ENCODE data around the gene HIGD1B.

The HIGD1B gene

GRCh38 chr17:44864831-44865230, 17.1 kb downstream of the HIGD1B start:
- H3K4me1 ChIP-seq (ENCODE audit: control insufficient read depth, insufficient read depth, low read length) = no peaks in the 10 kb centered on the region
- no peak for TF ChIP-seq ZNF354C (tag by site-specific recombination; IDR thresholded peaks at IDR 0.05; ENCODE audit: borderline replicate concordance, low read depth)
- no peak for TF ChIP-seq MZF1 (tag by site-specific recombination; IDR thresholded peaks at IDR 0.05; ENCODE audit: borderline replicate concordance)
- no peak for TF ChIP-seq ZNF561 (tag by site-specific recombination; IDR thresholded peaks at IDR 0.05; ENCODE audit: borderline replicate concordance)
- TF ChIP-seq ZNF175 (tag by site-specific recombination; IDR thresholded peaks at IDR 0.05) = no peak
- TF ChIP-seq CTCF (tag by site-specific recombination; IDR thresholded peaks at IDR 0.05) = no peak
- no peak for TF ChIP-seq ZNF324 (tag by site-specific recombination; IDR thresholded peaks at IDR 0.05)
- TF ChIP-seq OSR2 (tag by site-specific recombination; IDR thresholded peaks at IDR 0.05) = no peak
- POLR2A ChIA-PET = interaction anchor here (0.7 kb wide), 1 partner anchor 89 kb away, joined by 3 read pairs; no protein-coding TSS in a partner anchor
- H3K36me3 ChIP-seq (ENCODE audit: control insufficient read depth in 2 of 2, insufficient read depth in 1 of 2, low read length in 2 of 2) = peaks cover 74 to 94% of the 10 kb centered on the region in 2 experiments
- H3K4me3 ChIP-seq (ENCODE audit: low read depth, low read length) = no peak overlapping the region
- H3K9me3 ChIP-seq (ENCODE audit: control insufficient read depth, insufficient read depth, low read depth, low read length) = no peaks in the 10 kb centered on the region
- H3K27ac ChIP-seq (ENCODE audit: extremely low read depth, low read depth, low read length) = no peak overlapping the region
- CTCF ChIA-PET = interaction anchor here (0.6 to 15.4 kb wide), 37 partner anchors 8 to 459 kb away, joined by 3 to 461 read pairs (median 5); partner anchors contain the start of gene GJC1

- Histone ChIP-seq H3K27ac (ENCODE audit: extremely low read depth, low read depth, low read length) (no peak overlapping the region), H3K4me1 (ENCODE audit: control insufficient read depth, insufficient read depth, low read length) (no peaks in the 10 kb centered on the region), H3K9me3 (ENCODE audit: control insufficient read depth, insufficient read depth, low read depth, low read length) (no peaks in the 10 kb centered on the region), H3K36me3 (ENCODE audit: control insufficient read depth in 2 of 2, insufficient read depth in 1 of 2, low read length in 2 of 2) (peaks cover 72 to 94% of the 10 kb centered on the region in 2 experiments), H3K4me3 (ENCODE audit: low read depth, low read length) (no peak overlapping the region)
- CTCF ChIA-PET = interaction anchor here (0.6 to 15.4 kb wide), 38 partner anchors 8 to 460 kb away, joined by 3 to 461 read pairs (median 5); partner anchors contain the start of gene GJC1
- POLR2A ChIA-PET = interaction anchor here (0.7 to 1.0 kb wide), 2 partner anchors 89 to 90 kb away, joined by 3 read pairs; no protein-coding TSS in a partner anchor
- TF ChIP-seq OVOL3 (tag by site-specific recombination; IDR thresholded peaks at IDR 0.05) (no peak), ZNF521 (tag by site-specific recombination; IDR thresholded peaks at IDR 0.05) (no peak), EGR2 (tag by site-specific recombination; IDR thresholded peaks at IDR 0.05; ENCODE audit: low read depth) (0 out of 2 replicates have a peak, but pooled peaks have one; percentile 8), ZNF654 (tag by site-specific recombination; IDR thresholded peaks at IDR 0.05; ENCODE audit: low read depth) (peak; percentile 54), PRDM10 (tag by site-specific recombination; IDR thresholded peaks at IDR 0.05) (peak; percentile 24; the same call in 1 of the 2 replicates), ZNF658 (tag by site-specific recombination; IDR thresholded peaks at IDR 0.05) (no peak), ZNF488 (tag by site-specific recombination; IDR thresholded peaks at IDR 0.05) (no peak), ZNF341 (tag by site-specific recombination; IDR thresholded peaks at IDR 0.05; ENCODE audit: low read depth) (no peak), ZFHX2 (tag by site-specific recombination; conservative IDR thresholded peaks at IDR 0.05) (peak; percentile 51), ZNF660 (tag by site-specific recombination; IDR thresholded peaks at IDR 0.05) (peak; percentile 70), MEIS1 (CRISPR knock-in tag; IDR thresholded peaks at IDR 0.05; ENCODE audit: borderline replicate concordance) (no peak), ZNF10 (tag by site-specific recombination; IDR thresholded peaks at IDR 0.05) (0 out of 2 replicates have a peak, but pooled peaks have one; percentile 14), CTCF (tag by site-specific recombination; IDR thresholded peaks at IDR 0.05) (peak; percentile 63), ZNF23 (tag by site-specific recombination; IDR thresholded peaks at IDR 0.05; ENCODE audit: borderline replicate concordance) (no peak), ZNF184 (tag by site-specific recombination; IDR thresholded peaks at IDR 0.05) (no peak)
Observed at GRCh38 chr17:44865231-44865660, 17.6 kb downstream of the HIGD1B start.
